Measurements from ENCODE around the gene PLEKHA5.
"Not testable (repeated sequence)": the region's sequence is repeated elsewhere in the genome, so short reads cannot be mapped to it uniquely, and the experiment has no call there.

The PLEKHA5 gene

DNA sequence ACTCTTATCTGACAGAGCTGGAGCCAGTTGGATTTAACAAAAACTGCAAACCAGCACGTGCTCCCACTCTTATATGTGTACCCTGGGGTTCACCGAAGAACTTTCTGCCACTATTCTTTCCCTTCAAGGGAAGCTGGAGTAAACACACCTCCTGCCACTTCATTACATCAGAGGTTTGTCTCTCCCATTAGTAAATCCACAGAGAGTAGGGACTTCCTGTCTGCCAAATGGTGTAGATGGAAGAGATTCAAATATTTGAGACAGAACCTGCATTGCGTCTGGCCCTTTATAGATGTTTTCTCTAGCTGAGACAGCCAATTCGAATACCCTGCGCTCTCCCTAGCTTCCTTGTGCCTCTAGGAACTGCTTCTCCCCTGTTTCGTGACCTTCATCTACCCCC lies 280.7 kb downstream of the PLEKHA5 start:
- no peak for DNase-seq (ENCODE audit: low spot score)

DNA sequence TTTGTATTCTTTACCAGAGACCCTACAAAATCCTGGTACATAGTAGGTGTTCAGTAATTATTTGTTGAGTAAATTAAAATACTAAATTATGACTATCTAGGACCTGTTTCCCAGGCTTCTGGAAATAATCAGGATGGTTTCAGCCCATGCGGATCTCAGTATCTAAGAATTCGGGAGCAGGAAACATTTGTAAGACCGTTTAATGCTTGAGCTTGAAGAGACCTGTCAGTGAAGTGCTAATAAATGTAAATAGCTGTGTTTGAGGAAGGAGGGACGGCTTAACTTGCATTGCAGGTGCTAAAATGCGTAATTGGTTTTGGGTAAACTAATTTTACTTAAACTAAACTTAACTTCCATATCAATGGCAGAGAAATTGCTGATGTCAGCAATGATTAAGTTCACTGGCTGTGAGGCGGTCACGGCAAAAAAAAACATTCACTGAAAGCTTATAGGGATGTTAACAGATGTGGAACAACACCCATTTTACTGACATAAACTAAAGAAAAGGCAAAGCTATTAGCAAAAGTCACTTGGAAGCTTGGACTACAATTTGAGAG lies 281.2 kb downstream of the PLEKHA5 start:
- DNase-seq (ENCODE audit: low spot score): no peak

DNA sequence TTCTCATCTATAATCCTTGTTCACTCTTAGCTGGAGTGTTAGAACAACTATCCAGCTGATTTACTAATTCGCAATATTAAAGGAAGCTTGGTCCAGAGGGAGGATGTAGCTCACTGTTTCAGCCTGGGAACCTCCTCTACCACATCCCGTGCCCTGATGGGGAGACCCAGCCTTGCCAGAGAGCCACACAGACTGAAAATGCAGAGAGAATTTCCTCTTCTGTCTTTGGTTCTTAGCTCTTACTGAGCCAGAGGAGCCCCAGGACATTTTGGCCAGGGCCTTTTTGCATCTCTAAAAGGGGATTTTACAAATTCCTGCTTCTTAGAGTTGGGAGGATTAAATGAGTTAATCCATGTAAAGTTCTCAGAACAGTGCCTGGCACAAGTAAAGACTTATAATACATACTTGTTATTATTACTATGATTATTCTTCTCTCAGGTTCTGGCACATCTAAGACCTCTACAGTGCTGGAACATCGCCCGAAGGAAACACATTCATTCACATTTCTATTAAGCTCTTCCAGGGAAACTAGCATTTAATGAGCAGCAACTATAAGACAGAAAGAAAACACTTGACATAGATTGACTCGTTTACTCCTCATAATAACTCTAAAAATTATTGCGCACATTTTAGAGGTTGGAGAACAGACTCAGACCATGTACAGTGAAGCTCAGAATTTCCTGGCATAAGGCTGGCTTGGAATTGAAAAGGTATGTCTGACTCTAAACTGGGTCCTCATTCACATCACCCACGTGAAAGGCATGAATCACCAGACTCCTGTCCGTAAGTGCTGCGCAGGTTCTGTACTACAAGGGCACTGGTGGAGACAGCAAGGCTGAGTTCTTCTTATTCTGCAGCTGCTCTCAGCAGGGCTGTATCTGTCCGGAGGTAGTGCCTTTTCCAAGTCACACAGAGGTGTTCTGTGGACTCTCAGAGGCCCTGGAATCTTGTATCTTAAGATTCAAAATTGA lies 282.0 kb downstream of the PLEKHA5 start:
- no peak for DNase-seq (ENCODE audit: low spot score)

DNA sequence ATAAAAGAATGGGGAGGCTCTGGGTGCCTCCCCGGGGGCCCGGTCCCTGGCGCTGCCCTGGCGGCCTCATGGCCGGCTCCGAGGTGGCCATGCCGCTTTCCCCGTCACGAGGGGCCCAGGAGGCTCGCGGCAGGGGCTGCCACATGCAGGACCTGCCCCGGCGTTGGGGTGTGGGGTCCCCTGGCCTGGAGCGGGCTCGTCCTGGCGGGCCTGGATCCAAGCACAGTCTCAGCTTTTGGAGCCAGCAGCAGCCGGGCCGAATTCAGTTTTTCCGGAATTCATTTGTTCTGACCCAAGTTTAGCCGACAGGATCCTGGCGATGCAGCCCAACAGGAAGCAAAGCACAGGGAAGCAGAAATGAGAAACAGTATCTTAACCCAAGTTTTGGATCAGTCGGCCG lies 283.3 kb downstream of the PLEKHA5 start:
- no peak for DNase-seq (ENCODE audit: low spot score)

DNA sequence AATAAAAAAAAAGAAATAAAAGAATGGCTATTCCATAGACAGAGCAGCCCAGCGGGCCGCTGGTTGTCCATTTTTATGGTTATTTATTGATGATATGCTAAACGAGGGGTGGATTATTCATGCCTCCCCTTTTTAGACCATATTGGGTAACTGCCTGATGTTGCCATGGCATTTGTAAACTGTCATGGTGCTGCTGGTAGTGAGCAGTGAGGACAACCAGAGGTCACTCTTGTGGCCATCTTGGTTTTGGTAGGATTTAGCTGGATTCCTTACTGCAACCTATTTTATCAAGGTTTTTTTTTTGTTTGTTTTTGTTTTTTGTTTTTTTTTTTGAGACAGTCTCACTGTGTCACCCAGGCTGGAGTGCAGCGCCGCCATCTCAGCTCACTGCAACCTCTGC lies 284.0 kb downstream of the PLEKHA5 start:
- DNase-seq (ENCODE audit: low spot score): not testable (repeated sequence)

DNA sequence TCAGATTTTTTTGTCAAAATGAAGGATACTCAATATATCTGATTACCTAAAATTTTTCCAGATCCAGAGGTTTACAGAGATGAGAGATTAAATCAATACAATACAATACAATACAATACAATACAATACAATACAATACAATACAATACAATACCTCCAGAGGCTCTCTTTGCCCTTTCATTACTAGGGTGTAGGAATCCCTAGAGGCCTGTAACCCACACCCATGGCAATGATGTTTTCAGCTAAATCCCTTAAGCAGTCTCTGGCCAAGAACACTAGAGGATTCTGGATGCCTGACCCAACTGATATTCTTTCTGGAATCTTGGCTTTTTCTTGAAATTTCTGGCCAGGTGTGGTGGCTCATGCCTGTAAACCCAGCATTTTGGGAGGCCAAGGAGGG lies 286.0 kb downstream of the PLEKHA5 start:
- DNase-seq (ENCODE audit: low spot score): no peak

DNA sequence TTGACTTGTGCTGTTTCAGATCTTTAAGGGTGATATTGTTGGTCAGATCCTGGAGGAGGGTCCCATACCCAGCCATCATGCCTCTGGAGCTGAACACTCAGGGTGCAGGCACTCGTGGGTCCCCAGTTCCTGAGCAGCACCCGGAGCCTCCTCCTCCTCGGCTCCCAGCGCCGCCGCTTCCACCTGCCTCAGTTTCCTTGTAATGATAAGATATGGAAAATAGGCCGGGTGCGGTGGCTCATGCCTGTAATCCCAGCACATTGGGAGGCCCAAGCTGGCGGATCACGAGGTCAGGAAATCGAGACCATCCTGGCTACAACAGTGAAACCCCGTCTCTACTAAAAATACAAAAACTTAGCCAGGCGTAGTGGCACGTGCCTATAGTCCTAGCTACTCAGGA lies 289.6 kb downstream of the PLEKHA5 start:
- DNase-seq (ENCODE audit: low spot score): no peak

DNA sequence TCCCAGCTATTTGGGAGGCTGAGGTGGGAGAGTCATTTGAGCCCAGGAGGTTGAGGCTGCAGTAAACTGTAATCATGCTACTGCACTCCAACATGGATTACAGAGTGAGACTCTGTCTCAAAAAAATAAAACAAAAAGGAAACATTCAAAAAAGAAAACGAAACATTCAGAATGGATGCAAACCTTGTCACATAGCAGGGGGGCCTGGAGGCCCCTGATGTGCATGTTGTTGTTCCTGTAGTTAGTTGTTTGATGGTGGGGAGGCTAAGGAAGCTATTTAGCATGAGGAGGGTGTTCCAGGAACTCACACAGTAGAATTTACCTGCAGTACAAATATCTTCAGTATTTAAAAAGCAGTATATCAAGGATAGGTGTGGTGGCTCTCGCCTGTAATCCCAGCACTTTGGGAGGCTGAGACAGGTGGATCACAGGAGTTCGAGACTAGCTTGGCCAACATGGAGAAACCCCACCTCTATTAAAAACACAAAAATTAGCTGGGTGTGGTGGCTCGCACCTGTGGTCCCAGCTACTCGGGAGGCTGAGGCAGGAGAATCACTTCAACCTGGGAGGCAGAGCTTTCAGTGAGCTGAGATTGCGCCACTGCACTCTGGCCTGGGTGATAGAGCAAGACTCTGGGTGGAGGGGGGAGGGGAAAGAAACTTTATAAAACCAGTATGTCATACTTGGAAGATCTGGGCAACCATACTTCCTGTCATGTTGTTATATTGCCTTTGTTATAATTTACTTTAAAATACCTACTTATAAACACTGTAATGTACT lies 292.2 kb downstream of the PLEKHA5 start:
- DNase-seq (ENCODE audit: low spot score): no peak

DNA sequence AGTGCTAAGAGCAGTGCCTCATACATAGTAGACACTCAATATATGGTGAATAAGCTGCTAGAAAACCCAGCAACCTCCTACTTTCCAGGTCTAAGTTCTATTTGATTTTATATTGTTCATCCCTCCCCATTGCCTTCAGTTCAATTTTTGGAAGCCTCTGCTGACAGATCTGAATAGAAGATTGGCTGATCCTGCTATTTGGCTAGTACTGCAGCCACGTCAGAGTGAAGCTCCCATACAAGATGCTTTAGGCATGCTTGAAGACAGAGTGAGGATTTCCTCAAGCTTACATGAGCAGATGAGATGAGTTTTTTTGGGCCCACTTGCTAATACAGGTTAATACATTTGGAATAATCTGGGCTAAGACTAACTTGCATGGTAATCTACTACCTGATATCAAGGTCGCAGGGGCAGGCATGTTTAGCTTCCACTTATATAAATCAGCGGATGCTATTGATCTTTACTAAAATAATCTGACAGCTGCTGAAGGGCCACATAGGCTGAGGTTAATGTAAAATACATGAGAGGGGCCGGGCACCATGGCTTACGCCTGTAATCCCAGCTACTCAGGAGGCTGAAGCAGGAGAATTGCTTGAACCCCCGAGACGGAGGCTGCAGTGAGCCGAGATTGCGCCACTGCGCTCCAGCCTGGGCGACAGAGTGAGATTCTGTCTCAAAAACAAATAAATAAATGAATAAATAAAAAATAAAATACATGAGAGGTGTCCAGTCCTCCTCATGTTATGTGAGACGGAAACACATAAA lies 293.8 kb downstream of the PLEKHA5 start:
- no peak for DNase-seq (ENCODE audit: low spot score)

All from CD4-positive, alpha-beta T cell treated with Interleukin-6 at 100 ng/mL for 8 hours (primary cell).